Testis (tissue), 2 donors: Measurements from ENCODE around the gene GPR146.

Source experiments
- POLR2A ChIP-seq: fragments of 450-650 bp; IDR thresholded peaks from one replicate; pipeline ENCODE4 v1.6.1; 2017; ENCODE audit warnings: antibody characterized with exemption, mild to moderate bottlenecking, moderate library complexity
- TF ChIP-seq, protein P1 (sequence below), 3 experiments: fragments of 450-650 bp in 2 of 3; fragments of 200-600 bp in 1 of 3; sonication (generic) in 1 of 3; IDR thresholded peaks; one replicate each; pipeline ENCODE4 v1.5.1; 2016 to 2019; ENCODE audit warnings: antibody characterized with exemption in 3 of 3, mild to moderate bottlenecking in 2 of 3, moderate library complexity in 1 of 3

DNA sequence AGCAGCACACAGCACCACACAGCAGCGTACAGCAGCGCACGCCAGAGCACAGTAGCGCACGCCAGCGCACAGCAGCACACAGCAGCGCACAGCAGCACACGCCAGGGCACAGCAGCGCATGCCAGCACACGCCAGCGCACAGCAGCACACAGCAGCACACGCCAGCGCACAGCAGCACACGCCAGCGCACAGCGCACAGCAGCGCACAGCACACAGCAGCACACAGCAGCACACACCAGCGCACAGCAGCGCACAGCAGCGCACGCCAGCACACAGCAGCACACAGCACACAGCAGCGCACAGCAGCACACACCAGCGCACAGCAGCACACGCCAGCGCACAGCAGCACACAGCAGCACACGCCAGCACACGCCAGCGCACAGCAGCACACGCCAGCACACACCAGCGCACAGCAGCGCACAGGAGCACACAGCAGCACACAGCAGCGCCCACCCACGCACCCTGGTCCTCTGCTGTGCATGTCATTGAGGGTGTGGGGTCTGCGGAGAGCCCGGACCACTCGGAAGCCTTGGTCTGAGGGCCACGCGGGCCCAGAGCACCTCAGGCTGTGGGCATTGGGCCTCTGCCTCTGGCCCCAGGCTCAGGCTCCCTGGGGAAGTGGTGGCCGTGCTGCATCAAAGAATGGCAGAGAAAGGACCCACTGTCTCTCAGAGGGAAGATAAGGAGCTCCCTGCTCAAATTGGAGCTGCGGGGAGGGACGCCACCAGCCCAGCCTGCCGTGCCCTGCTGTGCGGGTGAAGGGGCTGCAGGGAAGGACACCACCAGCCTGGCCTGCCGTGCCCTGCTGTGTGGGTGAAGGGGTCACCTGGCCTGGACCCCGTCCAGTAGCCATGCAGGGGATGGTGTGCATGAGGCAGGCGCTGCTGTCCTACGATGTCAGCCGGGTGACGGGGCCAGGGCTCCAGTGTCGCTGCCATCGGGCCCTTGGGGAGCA lies 27.5 kb upstream of the GPR146 start:
- TF ChIP-seq, protein P1, sequence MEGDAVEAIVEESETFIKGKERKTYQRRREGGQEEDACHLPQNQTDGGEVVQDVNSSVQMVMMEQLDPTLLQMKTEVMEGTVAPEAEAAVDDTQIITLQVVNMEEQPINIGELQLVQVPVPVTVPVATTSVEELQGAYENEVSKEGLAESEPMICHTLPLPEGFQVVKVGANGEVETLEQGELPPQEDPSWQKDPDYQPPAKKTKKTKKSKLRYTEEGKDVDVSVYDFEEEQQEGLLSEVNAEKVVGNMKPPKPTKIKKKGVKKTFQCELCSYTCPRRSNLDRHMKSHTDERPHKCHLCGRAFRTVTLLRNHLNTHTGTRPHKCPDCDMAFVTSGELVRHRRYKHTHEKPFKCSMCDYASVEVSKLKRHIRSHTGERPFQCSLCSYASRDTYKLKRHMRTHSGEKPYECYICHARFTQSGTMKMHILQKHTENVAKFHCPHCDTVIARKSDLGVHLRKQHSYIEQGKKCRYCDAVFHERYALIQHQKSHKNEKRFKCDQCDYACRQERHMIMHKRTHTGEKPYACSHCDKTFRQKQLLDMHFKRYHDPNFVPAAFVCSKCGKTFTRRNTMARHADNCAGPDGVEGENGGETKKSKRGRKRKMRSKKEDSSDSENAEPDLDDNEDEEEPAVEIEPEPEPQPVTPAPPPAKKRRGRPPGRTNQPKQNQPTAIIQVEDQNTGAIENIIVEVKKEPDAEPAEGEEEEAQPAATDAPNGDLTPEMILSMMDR (IDR thresholded peaks at IDR 0.05) = no peak
- TF ChIP-seq POLR2A = no peak
